Lung (tissue), 12 donors: ENCODE results near the gene LRRK1. TPM values are rescaled to one million over a fixed set of nuclear protein-coding genes. Genes with fewer than 3 reads are reported as not detected.

Source experiments
- ATAC-seq: fragments of 200-7000 bp; cut with Tn5 transposase; one replicate; pipeline ENCODE4 v1.9.1; 2020; ENCODE audit warnings: moderate number of reproducible peaks; ENCODE audit not compliant: insufficient read depth, low FRiP score
- DNase-seq, 3 donors: peaks; one replicate each; pipeline ENCODE4 v3.0.0-alpha.2; 2013 to 2017
- H3K27ac ChIP-seq, 2 donors: one replicate each; pipeline ENCODE4 v1.5.1; 2013; ENCODE audit warnings: mild to moderate bottlenecking in 2 of 2, moderate library complexity in 2 of 2, control low read depth in 1 of 2, inconsistent platforms in 1 of 2, low read depth in 1 of 2, low read length in 1 of 2
- H3K27me3 ChIP-seq, 3 donors: one replicate each; pipeline ENCODE4 v1.5.1; 2013; ENCODE audit warnings: low read length in 2 of 3; ENCODE audit not compliant: control insufficient read depth in 3 of 3, insufficient read depth in 3 of 3
- H3K36me3 ChIP-seq, 4 donors: one replicate each; pipeline ENCODE4 v1.5.1; 2013; ENCODE audit warnings: low read length in 4 of 4, mild to moderate bottlenecking in 1 of 4, moderate library complexity in 1 of 4; ENCODE audit not compliant: control insufficient read depth in 4 of 4, insufficient read depth in 4 of 4
- H3K4me1 ChIP-seq, 5 donors: one replicate each; pipeline ENCODE4 v1.5.1; 2013; ENCODE audit warnings: low read length in 5 of 5, mild to moderate bottlenecking in 2 of 5, moderate library complexity in 1 of 5; ENCODE audit not compliant: control insufficient read depth in 5 of 5, insufficient read depth in 5 of 5
- H3K4me3 ChIP-seq: one replicate; pipeline ENCODE4 v1.5.1; 2013; ENCODE audit warnings: mild to moderate bottlenecking, control low read depth, moderate library complexity
- H3K9ac ChIP-seq, 2 donors: one replicate each; pipeline ENCODE4 v1.5.1; 2013; ENCODE audit warnings: low read length in 2 of 2, control low read depth in 1 of 2; ENCODE audit not compliant: insufficient read depth in 1 of 2
- H3K9me3 ChIP-seq, 4 donors: one replicate each; pipeline ENCODE4 v1.5.1; 2013; ENCODE audit warnings: low read length in 3 of 4, mild to moderate bottlenecking in 1 of 4, moderate library complexity in 1 of 4; ENCODE audit not compliant: control insufficient read depth in 4 of 4, insufficient read depth in 3 of 4
- CTCF ChIP-seq: IDR thresholded peaks from 2 replicates; pipeline ENCODE4 v1.5.1; 2012; ENCODE audit warnings: mild to moderate bottlenecking; ENCODE audit errors: control extremely low read depth, extremely low read depth
- whole genome bisulfite sequencing, 2 donors: extraction: QIAGEN DNeasy Blood & Tissue Kit; methylation state at CpG; one replicate each; pipeline ENCODE4 v1.1.7; 2013; 5-methylcytosine and 5-hydroxymethylcytosine counted together
- polyA plus RNA-seq, 2 donors: library from polyadenylated mRNA; stranded (reverse); fragments of 200-250 nt; gene quantifications; one replicate each; pipeline ENCODE4 v1.2.1, GENCODE V29; 2013
- total RNA-seq, 2 donors: library from RNA; depleted of rRNA in 1 of 2; stranded (reverse); fragments of >200 nt in 1 of 2; gene quantifications; one replicate each; pipeline ENCODE4 v1.2.1, GENCODE V29; 2014 to 2021
- donor health status: control.
- donor health status: control.
- donor health status: Bipolar disorder and iron deficiency.
- donor health status: healthy.
- donor health status: DM: yes; HTN: yes; CAD: no.

The LRRK1 gene
- total and polyA plus RNA-seq, 4 donors: 5.7 to 22.9 (median 9.7) TPM

GRCh38 chr15:100930306-100930848, 11.2 kb downstream of the LRRK1 start:
- ATAC-seq: peak; percentile 10

GRCh38 chr15:100931143-100931890, 12.2 kb downstream of the LRRK1 start:
- Histone ChIP-seq H3K36me3 (peaks cover 0 to under 1% (median 0%) of the 10 kb centered on the region in 4 donors), H3K27ac (no peak overlapping the region), H3K4me3 (no peak overlapping the region), H3K9me3 (peaks cover 0 to under 1% (median 0%) of the 10 kb centered on the region in 4 donors), H3K4me1 (no peaks in the 10 kb centered on the region), H3K27me3 (peaks cover 0 to 6% (median 3%) of the 10 kb centered on the region in 3 donors), H3K9ac (no peak overlapping the region)
- ATAC-seq: no peak
- TF ChIP-seq CTCF: no peak
- DNase-seq: no peak
- WGBS, 2 donors: 90 to 92% methylated on average over 15 of the region's 15 CpGs

More at GRCh38 chr15:100930306-100930848, 11.2 kb downstream of the LRRK1 start:
- Histone ChIP-seq H3K4me1 (no peaks in the 10 kb centered on the region), H3K27ac (no peak overlapping the region), H3K4me3 (no peak overlapping the region), H3K27me3 (peaks cover 0 to 6% (median 3%) of the 10 kb centered on the region in 3 donors), H3K36me3 (peaks cover 0 to 2% (median 0%) of the 10 kb centered on the region in 4 donors), H3K9ac (no peak overlapping the region), H3K9me3 (no peaks in the 10 kb centered on the region)
- DNase-seq: no peak
- WGBS, 2 donors: 98 to 99% methylated on average over 4 of the region's 4 CpGs
- TF ChIP-seq CTCF: no peak

- H3K36me3 ChIP-seq: no peaks in the 10 kb centered on the region
- peaks cover 0 to 6% (median 0%) of the 10 kb centered on the region in 3 donors for H3K27me3 ChIP-seq
- H3K9me3 ChIP-seq: peaks cover 0 to 4% (median 1%) of the 10 kb centered on the region in 4 donors
- H3K9ac ChIP-seq: no peak overlapping the region
- H3K4me3 ChIP-seq: no peak overlapping the region
- no peaks in the 10 kb centered on the region for H3K4me1 ChIP-seq
- DNase-seq (no peak), ATAC-seq (no peak)
- no peak overlapping the region for H3K27ac ChIP-seq
- WGBS, 2 donors: 54 to 66% methylated on average over 7 of the region's 7 CpGs
- TF ChIP-seq CTCF: no peak
Measured at GRCh38 chr15:100932676-100933348, 13.7 kb downstream of the LRRK1 start.
